ENCODE measurements around the gene SCLT1. TPM values are rescaled to one million over a fixed set of nuclear protein-coding genes. Genes with fewer than 3 reads are reported as not detected.
A peak's percentile ranks its signal among the peaks of the same experiment; 100 is the strongest.
"Not testable (repeated sequence)": the region's sequence is repeated elsewhere in the genome, so short reads cannot be mapped to it uniquely, and the experiment has no call there.

SCLT1 gene
- total RNA-seq, 1 donor from 2014 or later: 25.4 TPM

DNA sequence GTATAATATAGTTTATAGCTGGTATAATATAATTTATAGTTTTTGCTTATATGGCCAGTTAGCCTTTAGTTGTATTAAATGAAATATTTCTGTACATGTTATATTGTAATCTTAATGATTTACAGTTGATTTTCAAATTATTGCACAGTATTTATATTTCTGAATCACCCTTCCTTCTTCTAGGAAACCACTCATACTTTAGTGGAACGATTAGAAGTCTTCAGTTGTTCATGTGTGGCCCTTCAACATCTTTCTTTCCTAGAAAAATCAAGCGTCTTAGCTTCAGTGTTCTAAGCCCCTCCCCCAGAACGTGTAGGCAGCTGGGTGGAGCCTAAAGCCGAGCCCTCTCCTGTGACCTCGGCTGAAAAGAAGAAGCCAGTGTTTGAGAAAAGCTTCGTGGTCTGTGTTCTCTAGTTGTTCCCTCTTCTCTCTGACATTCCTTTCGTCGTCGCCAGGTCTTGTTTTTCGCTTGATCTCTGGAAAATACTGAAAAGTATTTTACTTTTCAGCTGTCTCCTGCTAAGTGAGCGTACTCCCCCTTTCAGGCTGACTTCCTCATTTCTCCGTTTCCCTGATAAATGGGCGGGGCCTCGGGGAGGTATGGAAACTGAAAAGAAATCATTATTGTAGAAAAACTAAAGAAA, 2.6 kb upstream of the SCLT1 start, which contains the start of gene C4orf33:
Gene C4orf33, plus strand, starts transcription at position 342 of the 644 bp plus-strand sequence. CDS start 6,459 bp downstream, outside the sequence.
- no peaks in the 10 kb centered on the region for H3K36me3 Mint-ChIP-seq (ENCODE audit: low read depth)
- H3K4me3 Mint-ChIP-seq: peak within 1 kb of the TSS; percentile 99
- intact Hi-C loops (cut with micrococcal nuclease): loop anchor here (1.0 to 10.0 kb wide), 2 partner anchors 1031 to 1131 kb away; partner anchors contain the start of genes ABHD18, LARP1B and MFSD8
- H3K9me3 Mint-ChIP-seq: no peaks in the 10 kb centered on the region
- peak; percentile 94 for DNase-seq
- peak within 1 kb of the TSS; percentile 97 for H3K27ac Mint-ChIP-seq
- H3K4me1 Mint-ChIP-seq: peaks cover 31% of the 10 kb centered on the region
- no peaks in the 10 kb centered on the region for H3K27me3 Mint-ChIP-seq

DNA sequence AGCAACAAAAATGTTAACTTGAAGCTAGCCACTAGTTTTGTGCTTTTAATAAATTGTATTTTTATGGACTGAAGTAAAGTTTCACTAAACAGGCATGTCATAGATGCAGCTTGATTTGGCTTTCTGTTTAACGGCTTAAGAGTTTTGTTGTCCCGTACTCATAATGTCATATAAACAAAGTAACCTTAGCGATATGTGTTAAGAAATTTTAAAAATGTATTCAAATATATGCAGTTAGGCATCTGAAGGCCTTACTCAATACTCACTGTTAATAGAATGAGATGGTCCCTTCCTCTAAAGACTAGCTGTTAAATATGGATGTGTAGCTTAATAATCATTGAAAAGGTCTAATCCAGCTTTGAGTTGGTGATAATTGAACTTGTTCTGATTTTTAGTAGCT, 1.0 kb upstream of the SCLT1 start:
- no peak for DNase-seq
- H3K27me3 Mint-ChIP-seq: no peaks in the 10 kb centered on the region
- H3K9me3 Mint-ChIP-seq: no peaks in the 10 kb centered on the region
- H3K27ac Mint-ChIP-seq: peak overlapping the region; percentile 31
- peak overlapping the region; percentile 53 for H3K4me3 Mint-ChIP-seq
- H3K36me3 Mint-ChIP-seq (ENCODE audit: low read depth): peaks cover 3% of the 10 kb centered on the region
- peaks cover 34% of the 10 kb centered on the region for H3K4me1 Mint-ChIP-seq
- intact Hi-C loops (cut with micrococcal nuclease): loop anchor here (10.0 kb wide), 1 partner anchor 1030 kb away; the partner anchor contains the start of gene LARP1B

DNA sequence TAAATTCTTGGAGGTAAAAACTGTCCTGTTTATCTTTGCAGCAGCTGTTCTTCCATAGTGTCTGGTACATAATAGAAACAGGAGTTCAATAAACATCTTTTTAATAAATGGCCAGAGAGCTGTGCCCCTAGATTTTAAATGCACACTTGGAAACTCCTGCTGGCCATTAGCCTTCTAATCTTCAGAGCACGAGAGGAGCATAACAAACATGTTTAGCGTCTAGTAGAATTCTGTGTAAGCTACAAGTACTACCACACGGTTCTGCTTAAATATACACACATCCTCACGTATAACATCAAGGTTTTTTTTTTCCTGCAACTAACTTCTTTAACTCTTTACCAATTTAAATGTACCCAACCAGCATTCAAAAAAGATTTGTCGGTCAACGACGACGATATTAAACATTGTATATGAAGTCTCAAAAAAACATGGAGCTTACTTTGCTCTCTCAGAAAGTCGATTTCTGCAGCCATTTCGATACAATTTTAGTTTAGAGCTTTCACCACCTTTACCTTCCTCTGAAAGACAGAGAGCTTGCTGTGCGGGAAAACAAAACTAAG, 628 bp downstream of the SCLT1 start:
- Mint-ChIP-seq H3K9me3 (no peaks in the 10 kb centered on the region), H3K4me1 (peaks cover 42% of the 10 kb centered on the region), H3K27ac (no peak overlapping the region), H3K4me3 (no peak overlapping the region), H3K36me3 (ENCODE audit: low read depth) (peaks cover 6% of the 10 kb centered on the region), H3K27me3 (no peaks in the 10 kb centered on the region)
- no peak for DNase-seq
- intact Hi-C loops (cut with micrococcal nuclease): loop anchor here (1.0 to 10.0 kb wide), 6 partner anchors 46 to 1212 kb away; partner anchors contain the start of genes JADE1, LARP1B, PGRMC2 and PLK4

DNA sequence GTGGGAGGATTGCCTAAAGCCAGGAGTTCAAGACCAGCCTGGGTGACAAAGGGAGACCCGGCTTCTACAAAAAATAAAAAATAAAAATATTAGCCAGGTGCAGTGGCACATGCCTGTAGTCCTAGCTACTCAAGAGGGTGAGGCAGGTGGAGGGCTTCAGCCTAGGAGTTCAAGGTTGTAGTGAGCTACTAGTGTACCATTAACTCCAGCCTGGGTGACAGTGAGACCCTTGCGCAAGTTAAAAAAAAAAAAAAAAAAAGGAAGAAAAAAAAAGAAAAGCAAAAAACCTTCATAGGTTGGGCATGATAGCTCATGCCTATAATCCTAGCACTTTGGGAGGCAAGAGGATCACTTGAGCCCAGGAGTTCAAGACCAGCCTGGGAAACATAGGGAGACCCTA, 5.8 kb downstream of the SCLT1 start:
- H3K36me3 Mint-ChIP-seq (ENCODE audit: low read depth): peaks cover 30% of the 10 kb centered on the region
- no peaks in the 10 kb centered on the region for H3K27me3 Mint-ChIP-seq
- peaks cover 4% of the 10 kb centered on the region for H3K9me3 Mint-ChIP-seq
- peaks cover 28% of the 10 kb centered on the region for H3K4me1 Mint-ChIP-seq
- H3K4me3 Mint-ChIP-seq: no peak overlapping the region
- no peak overlapping the region for H3K27ac Mint-ChIP-seq
- intact Hi-C loops (cut with micrococcal nuclease): no loop called here
- DNase-seq: no peak

DNA sequence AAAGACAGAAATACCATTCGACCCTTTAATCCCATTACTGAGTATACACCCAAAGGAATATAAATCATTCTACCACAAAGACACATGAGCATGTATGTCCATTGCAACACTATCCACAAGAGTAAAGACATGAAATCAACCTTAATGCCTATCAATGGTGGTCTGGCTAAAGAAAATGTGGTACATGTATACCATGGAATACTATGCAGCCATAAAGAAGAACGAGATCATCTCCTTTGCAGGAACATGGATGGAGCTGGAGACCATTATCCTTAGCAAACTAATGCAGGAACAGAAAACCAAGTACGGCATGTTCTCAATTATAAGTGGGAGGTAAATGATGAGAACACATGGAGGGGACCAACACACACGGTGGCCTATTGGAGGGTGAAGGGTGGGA, 7.9 kb downstream of the SCLT1 start:
- peaks cover 15% of the 10 kb centered on the region for H3K9me3 Mint-ChIP-seq
- no peaks in the 10 kb centered on the region for H3K27me3 Mint-ChIP-seq
- H3K4me1 Mint-ChIP-seq: peaks cover 28% of the 10 kb centered on the region
- no peak overlapping the region for H3K4me3 Mint-ChIP-seq
- intact Hi-C loops (cut with micrococcal nuclease): no loop called here
- no peak overlapping the region for H3K27ac Mint-ChIP-seq
- peaks cover 46% of the 10 kb centered on the region for H3K36me3 Mint-ChIP-seq (ENCODE audit: low read depth)
- no peak for DNase-seq

DNA sequence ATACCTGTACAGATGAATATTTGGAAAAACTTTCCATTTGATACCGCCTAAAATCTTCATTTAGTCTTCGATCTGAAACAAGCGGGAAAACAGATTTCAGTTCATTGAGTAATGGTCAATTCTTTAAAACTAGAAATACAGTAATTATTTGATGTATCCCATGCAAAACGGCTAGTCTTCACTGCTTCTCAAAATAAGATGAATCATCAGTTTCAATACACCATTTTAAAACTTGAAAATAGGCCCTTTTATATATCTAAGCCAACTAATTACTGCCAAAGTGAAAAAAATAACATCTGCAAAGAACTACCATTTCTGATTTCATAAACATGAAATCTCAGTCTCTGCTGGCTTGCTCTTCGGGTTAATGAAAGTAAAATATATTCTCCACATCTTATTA, 11.0 kb downstream of the SCLT1 start:
- intact Hi-C loops (cut with micrococcal nuclease): no loop called here
- Mint-ChIP-seq H3K4me3 (no peak overlapping the region), H3K36me3 (ENCODE audit: low read depth) (peaks cover 67% of the 10 kb centered on the region), H3K27ac (no peak overlapping the region), H3K4me1 (peaks cover 12% of the 10 kb centered on the region), H3K27me3 (no peaks in the 10 kb centered on the region), H3K9me3 (peaks cover 27% of the 10 kb centered on the region)
- DNase-seq: no peak

DNA sequence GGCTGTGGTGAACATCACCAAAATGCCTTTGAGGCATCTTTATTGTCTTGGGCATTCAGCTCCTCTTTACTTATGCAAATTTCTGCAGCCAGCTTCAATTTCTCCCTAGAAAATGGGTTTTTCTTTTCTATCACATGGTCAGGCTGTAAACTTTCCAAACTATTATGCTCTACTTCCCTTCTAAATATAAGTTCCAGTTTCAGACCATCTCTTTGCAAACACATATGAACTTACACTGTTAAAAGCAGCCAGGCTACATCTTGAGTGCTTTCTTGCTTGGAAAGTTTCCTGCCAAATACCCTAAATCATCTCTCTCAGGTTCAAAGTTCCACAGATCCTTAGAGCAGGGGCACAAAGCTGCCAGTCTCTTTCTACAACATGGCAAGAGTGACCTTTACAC, 13.2 kb downstream of the SCLT1 start:
- intact Hi-C loops (cut with micrococcal nuclease): no loop called here
- Mint-ChIP-seq H3K4me3 (no peak overlapping the region), H3K27me3 (no peaks in the 10 kb centered on the region), H3K4me1 (peaks cover 7% of the 10 kb centered on the region), H3K36me3 (ENCODE audit: low read depth) (peaks cover 70% of the 10 kb centered on the region), H3K27ac (no peak overlapping the region), H3K9me3 (peaks cover 30% of the 10 kb centered on the region)
- DNase-seq: no peak

DNA sequence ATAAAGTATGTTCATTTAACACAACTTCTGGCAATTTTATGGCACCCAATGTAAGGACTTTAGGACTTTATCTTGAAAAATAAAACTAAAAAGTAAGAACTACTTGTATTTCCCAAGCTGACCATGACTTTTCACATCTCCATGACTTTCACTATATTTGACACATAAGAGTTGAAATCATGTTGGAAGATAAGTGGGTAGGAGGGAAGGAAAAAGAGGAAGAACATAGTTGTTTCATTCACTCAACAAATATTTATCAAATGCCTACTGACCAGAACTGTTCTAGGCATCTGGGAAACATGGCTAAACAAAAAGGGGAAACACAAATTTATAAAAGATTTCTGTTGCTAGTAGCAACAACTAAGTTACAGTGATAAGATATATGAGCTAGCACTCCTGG, 16.0 kb downstream of the SCLT1 start:
- no peak overlapping the region for H3K4me3 Mint-ChIP-seq
- no peaks in the 10 kb centered on the region for H3K27me3 Mint-ChIP-seq
- peaks cover 47% of the 10 kb centered on the region for H3K9me3 Mint-ChIP-seq
- peaks cover 77% of the 10 kb centered on the region for H3K36me3 Mint-ChIP-seq (ENCODE audit: low read depth)
- H3K4me1 Mint-ChIP-seq: no peaks in the 10 kb centered on the region
- H3K27ac Mint-ChIP-seq: no peak overlapping the region
- intact Hi-C loops (cut with micrococcal nuclease): no loop called here
- no peak for DNase-seq

DNA sequence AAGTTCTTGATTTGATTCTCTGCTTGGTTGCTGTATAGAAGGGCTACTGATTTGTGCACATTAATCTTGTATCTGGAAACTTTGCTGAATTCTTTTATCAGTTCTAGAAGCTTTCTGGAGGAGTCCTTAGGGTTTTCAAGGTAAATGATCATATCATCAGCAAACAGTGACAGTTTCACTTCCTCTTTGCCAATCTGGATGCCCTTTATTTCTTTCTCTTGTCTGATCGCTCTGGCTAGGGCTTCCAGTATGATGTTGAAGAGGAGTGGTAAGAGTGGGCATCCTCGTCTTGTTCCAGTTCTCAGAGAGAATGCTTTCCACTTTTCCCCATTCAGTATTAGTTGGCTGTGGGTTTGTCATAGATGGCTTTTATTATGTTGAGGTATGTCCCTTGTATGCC, 23.8 kb downstream of the SCLT1 start:
- H3K4me3 Mint-ChIP-seq; H3K27ac Mint-ChIP-seq; intact Hi-C loops (cut with micrococcal nuclease); DNase-seq; H3K4me1 Mint-ChIP-seq; H3K27me3 Mint-ChIP-seq: not testable (repeated sequence)
- Mint-ChIP-seq H3K9me3 (peaks cover 44% of the 10 kb centered on the region), H3K36me3 (ENCODE audit: low read depth) (peaks cover 59% of the 10 kb centered on the region)

DNA sequence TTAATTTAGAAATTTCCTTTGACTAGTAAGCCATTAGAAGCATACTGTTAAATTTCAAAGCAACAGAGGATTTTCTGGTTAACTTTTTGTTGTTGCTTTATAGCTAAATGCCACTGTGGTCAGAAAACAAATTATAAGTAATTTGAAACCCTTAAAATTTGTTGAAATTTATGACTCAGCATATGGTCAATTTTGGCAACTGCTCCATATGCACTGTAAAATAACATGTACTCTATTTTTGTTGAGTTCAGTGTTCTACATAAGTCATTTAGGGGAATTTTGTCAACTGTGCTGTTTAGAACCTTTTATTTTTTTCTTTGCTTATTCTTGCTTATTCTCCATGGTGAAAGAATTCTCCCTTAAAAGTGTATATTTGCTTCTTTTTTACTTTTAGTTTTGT, 28.6 kb downstream of the SCLT1 start:
- Mint-ChIP-seq H3K9me3 (peaks cover 28% of the 10 kb centered on the region), H3K36me3 (ENCODE audit: low read depth) (peaks cover 63% of the 10 kb centered on the region), H3K27me3 (no peaks in the 10 kb centered on the region), H3K27ac (no peak overlapping the region), H3K4me1 (peaks cover 2% of the 10 kb centered on the region), H3K4me3 (no peak overlapping the region)
- intact Hi-C loops (cut with micrococcal nuclease): no loop called here
- DNase-seq: no peak

DNA sequence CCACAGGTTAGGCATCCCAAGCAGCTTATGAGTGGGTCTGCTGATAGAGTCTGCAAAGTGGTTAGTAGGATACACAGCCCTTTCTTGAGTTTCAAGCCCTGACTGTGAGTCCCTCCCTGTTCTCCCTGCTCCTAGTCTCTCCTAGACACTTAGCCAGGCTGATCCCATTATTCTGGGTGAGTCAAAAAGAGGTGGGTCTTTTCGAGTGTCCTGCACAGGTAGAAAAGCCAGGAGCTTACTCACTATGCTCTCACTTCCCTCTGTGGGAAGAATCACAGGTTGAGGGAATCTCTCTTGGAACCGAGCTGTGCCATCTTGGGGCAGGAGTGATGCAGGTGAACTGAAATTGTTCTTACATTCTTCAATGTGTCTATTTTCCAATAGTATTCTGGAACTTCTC, 29.7 kb downstream of the SCLT1 start:
- Mint-ChIP-seq H3K27ac (no peak overlapping the region), H3K9me3 (peaks cover 33% of the 10 kb centered on the region), H3K4me3 (no peak overlapping the region), H3K4me1 (no peaks in the 10 kb centered on the region), H3K36me3 (ENCODE audit: low read depth) (peaks cover 69% of the 10 kb centered on the region), H3K27me3 (no peaks in the 10 kb centered on the region)
- intact Hi-C loops (cut with micrococcal nuclease): no loop called here
- DNase-seq: no peak

DNA sequence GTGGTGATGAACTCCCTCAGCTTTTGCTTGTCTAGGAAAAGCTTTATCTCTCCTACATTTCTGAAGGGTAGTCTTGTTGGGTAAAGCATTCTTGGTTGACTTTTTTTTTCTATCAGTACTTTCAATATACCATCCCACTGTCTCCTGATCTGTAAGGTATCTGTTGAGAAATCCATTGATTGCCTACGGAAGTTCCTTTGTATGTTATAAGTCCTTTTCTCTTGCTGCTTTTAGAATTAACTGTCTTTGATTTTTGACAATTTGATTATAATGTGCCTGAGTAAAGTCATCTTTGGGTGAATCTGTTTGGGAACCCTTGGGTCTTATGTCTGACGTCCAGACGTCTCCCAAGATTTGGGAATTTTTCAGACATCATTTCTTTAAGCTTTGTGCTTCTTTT, 30.8 kb downstream of the SCLT1 start:
- Mint-ChIP-seq H3K27ac (no peak overlapping the region), H3K27me3 (no peaks in the 10 kb centered on the region), H3K4me3 (no peak overlapping the region), H3K9me3 (peaks cover 37% of the 10 kb centered on the region), H3K4me1 (no peaks in the 10 kb centered on the region), H3K36me3 (ENCODE audit: low read depth) (peaks cover 65% of the 10 kb centered on the region)
- DNase-seq: no peak
- intact Hi-C loops (cut with micrococcal nuclease): no loop called here

DNA sequence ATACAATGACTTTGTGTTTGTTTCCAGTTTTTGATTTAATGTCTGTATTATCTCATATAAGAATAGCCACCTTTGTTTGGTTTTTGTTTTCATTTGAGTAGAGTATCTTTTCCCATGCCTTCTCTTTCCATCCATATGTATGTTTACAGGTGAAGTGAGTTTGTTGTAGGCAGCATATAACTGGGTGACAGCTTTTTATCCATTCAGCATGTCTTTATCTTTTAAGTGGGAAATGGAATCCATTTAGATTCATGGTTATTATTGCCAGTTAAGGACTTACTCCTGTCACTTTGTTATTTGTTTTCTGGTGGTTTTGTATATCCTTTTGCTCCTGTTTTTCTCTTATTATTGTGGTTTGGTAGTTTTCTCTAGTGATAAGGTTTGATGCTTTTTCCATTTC, 34.3 kb downstream of the SCLT1 start:
- H3K9me3 Mint-ChIP-seq: peaks cover 54% of the 10 kb centered on the region
- no peaks in the 10 kb centered on the region for H3K27me3 Mint-ChIP-seq
- peaks cover 72% of the 10 kb centered on the region for H3K36me3 Mint-ChIP-seq (ENCODE audit: low read depth)
- H3K4me1 Mint-ChIP-seq: no peaks in the 10 kb centered on the region
- H3K4me3 Mint-ChIP-seq: no peak overlapping the region
- intact Hi-C loops (cut with micrococcal nuclease): no loop called here
- DNase-seq: no peak
- H3K27ac Mint-ChIP-seq: no peak overlapping the region

DNA sequence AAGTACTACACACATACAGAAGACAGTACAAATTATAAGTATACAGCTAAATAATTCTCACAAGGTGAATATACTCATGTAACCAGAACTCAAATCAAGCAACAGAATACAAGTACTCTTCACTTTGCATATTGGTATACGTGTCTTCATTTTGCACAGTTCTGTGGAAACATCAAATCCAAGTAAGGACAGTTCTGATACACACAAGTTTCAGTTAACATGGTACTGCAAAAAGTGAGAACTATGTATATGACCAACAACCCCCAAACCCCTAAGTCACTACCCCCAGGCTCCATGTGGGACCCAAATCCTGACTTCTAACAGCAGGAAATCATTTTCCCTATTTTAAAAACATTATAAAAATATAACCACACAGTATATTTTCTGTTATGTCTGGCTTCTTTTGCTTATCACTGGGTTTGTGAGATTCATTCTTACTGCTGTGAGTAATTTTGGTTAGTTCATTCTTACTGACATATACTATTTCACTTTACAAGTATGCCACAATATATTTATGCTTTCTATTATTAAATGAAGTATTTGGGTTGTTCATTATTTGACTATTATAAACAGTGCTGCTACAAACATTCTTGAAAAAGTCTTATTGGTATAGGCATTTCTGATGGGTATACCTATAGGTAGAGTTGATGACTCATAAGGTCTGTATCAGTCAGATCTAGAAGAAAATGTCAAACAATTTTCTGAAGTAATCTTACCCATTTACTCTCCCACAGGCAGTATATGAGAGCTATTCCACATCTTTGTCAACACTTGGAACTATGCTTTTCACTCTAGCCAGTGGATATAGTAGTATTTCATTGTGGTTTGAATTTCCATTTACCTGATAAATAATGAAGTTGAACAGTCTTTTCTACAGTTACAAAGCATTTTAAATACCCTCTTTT, 47.0 kb downstream of the SCLT1 start:
- no peaks in the 10 kb centered on the region for H3K27me3 Mint-ChIP-seq
- peaks cover 8% of the 10 kb centered on the region for H3K4me1 Mint-ChIP-seq
- no peak overlapping the region for H3K27ac Mint-ChIP-seq
- peaks cover 14% of the 10 kb centered on the region for H3K9me3 Mint-ChIP-seq
- no peak overlapping the region for H3K4me3 Mint-ChIP-seq
- intact Hi-C loops (cut with micrococcal nuclease): loop anchor here (2.0 kb wide), 1 partner anchor 46 kb away; the partner anchor contains the start of gene SCLT1
- peaks cover 17% of the 10 kb centered on the region for H3K36me3 Mint-ChIP-seq (ENCODE audit: low read depth)
- DNase-seq: no peak
